Peyer's patch (tissue), 4 donors: ENCODE results near the gene F2. TPM values are rescaled to one million over a fixed set of nuclear protein-coding genes. Genes with fewer than 3 reads are reported as not detected.

ENCODE experiments used
- DNase-seq, 3 donors: peaks; one replicate each; pipeline ENCODE4 v3.0.0-alpha.2; 2017 to 2019
- H3K27ac ChIP-seq, 4 donors: fragments of 200-600 bp; sonication (generic); one replicate each; pipeline ENCODE4 v1.5.1; 2016 to 2019
- H3K27me3 ChIP-seq, 2 donors: fragments of 200-600 bp; sonication (generic); one replicate each; pipeline ENCODE4 v1.5.1; 2019
- H3K36me3 ChIP-seq, 3 donors: fragments of 200-600 bp; sonication (generic); one replicate each; pipeline ENCODE4 v1.5.1; 2016 to 2019
- H3K4me1 ChIP-seq, 4 donors: fragments of 200-600 bp; sonication (generic); one replicate each; pipeline ENCODE4 v1.5.1; 2016 to 2019
- H3K4me3 ChIP-seq, 4 donors: fragments of 200-600 bp; sonication (generic); 1 replicate in 3 of 4; 2 replicates in 1 of 4; pipeline ENCODE4 v1.5.1; 2016 to 2019; ENCODE audit warnings: mild to moderate bottlenecking in 1 of 4
- H3K9me3 ChIP-seq, 4 donors: fragments of 200-600 bp; sonication (generic); one replicate each; pipeline ENCODE4 v1.5.1; 2016 to 2019; ENCODE audit warnings: mild to moderate bottlenecking in 1 of 4
- POLR2A ChIP-seq, 2 donors: fragments of 450-650 bp; IDR thresholded peaks; one replicate each; pipeline ENCODE4 v1.5.1; 2017; ENCODE audit warnings: antibody characterized with exemption in 2 of 2, mild to moderate bottlenecking in 2 of 2, moderate library complexity in 2 of 2
- total RNA-seq, 4 donors: library from RNA; depleted of rRNA; stranded (reverse); fragments of >200 nt; gene quantifications; one replicate each; pipeline ENCODE4 v1.1.0, GENCODE V29; 2016
- TF ChIP-seq, protein P1 (sequence below), 6 experiments: fragments of 450-650 bp in 4 of 6; fragments of 200-600 bp in 2 of 6; sonication (generic) in 1 of 6; IDR thresholded peaks; one replicate each; pipeline ENCODE4 v1.5.1; 2017 to 2019; ENCODE audit warnings: antibody characterized with exemption in 6 of 6, mild to moderate bottlenecking in 3 of 6, moderate library complexity in 1 of 6

Gene F2
- total RNA-seq, 4 donors from 2014 or later, result 0.53 TPM; not detected in 3

DNA sequence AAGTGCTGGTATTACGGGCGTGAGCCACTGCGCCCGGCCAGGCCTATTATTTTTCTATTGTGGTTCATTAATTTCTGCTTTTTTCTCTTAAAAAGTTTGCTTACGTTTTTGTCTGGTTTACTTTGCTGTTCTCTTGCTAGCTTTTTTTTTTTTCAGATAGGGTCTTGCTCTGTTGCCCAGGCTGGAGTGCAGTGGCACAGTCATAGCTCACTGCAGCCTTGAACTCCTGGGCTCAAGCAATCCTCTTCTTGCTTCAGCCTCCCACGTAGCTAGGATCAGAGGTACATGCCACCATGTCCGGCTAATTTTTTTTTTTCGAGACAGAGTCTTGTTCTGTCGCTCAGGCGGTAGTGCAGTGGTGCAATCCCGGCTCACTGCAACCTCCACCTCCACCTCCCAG lies 18.7 kb downstream of the F2 start:
- no peak for TF ChIP-seq POLR2A (IDR thresholded peaks at IDR 0.05)
- TF ChIP-seq, protein P1, sequence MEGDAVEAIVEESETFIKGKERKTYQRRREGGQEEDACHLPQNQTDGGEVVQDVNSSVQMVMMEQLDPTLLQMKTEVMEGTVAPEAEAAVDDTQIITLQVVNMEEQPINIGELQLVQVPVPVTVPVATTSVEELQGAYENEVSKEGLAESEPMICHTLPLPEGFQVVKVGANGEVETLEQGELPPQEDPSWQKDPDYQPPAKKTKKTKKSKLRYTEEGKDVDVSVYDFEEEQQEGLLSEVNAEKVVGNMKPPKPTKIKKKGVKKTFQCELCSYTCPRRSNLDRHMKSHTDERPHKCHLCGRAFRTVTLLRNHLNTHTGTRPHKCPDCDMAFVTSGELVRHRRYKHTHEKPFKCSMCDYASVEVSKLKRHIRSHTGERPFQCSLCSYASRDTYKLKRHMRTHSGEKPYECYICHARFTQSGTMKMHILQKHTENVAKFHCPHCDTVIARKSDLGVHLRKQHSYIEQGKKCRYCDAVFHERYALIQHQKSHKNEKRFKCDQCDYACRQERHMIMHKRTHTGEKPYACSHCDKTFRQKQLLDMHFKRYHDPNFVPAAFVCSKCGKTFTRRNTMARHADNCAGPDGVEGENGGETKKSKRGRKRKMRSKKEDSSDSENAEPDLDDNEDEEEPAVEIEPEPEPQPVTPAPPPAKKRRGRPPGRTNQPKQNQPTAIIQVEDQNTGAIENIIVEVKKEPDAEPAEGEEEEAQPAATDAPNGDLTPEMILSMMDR (IDR thresholded peaks at IDR 0.05), result no peak
- Histone ChIP-seq H3K27me3 (no peaks in the 10 kb centered on the region), H3K9me3 (no peaks in the 10 kb centered on the region), H3K4me3 (no peak overlapping the region), H3K36me3 (peaks cover 0 to 5% (median 0%) of the 10 kb centered on the region in 3 donors), H3K4me1 (no peaks in the 10 kb centered on the region), H3K27ac (no peak overlapping the region)
- DNase-seq, result no peak

DNA sequence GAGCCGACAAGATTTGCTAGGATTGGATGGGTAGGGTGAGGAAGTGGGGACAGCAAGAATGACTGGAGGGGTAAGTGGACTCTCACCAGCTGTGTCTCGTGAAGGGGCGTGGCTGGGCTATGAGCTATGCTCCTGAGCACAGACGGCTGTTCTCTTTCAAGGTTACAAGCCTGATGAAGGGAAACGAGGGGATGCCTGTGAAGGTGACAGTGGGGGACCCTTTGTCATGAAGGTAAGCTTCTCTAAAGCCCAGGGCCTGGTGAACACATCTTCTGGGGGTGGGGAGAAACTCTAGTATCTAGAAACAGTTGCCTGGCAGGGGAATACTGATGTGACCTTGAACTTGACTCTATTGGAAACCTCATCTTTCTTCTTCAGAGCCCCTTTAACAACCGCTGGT lies 19.9 kb downstream of the F2 start:
- H3K4me1 ChIP-seq, result no peaks in the 10 kb centered on the region
- TF ChIP-seq POLR2A (IDR thresholded peaks at IDR 0.05), result no peak
- TF ChIP-seq, protein P1 (IDR thresholded peaks at IDR 0.05), result no peak
- H3K27ac ChIP-seq, result no peak overlapping the region
- no peak overlapping the region for H3K4me3 ChIP-seq
- H3K36me3 ChIP-seq, result peaks cover 0 to 17% (median 0%) of the 10 kb centered on the region in 3 donors
- DNase-seq, result no peak
- no peaks in the 10 kb centered on the region for H3K27me3 ChIP-seq
- H3K9me3 ChIP-seq, result no peaks in the 10 kb centered on the region

DNA sequence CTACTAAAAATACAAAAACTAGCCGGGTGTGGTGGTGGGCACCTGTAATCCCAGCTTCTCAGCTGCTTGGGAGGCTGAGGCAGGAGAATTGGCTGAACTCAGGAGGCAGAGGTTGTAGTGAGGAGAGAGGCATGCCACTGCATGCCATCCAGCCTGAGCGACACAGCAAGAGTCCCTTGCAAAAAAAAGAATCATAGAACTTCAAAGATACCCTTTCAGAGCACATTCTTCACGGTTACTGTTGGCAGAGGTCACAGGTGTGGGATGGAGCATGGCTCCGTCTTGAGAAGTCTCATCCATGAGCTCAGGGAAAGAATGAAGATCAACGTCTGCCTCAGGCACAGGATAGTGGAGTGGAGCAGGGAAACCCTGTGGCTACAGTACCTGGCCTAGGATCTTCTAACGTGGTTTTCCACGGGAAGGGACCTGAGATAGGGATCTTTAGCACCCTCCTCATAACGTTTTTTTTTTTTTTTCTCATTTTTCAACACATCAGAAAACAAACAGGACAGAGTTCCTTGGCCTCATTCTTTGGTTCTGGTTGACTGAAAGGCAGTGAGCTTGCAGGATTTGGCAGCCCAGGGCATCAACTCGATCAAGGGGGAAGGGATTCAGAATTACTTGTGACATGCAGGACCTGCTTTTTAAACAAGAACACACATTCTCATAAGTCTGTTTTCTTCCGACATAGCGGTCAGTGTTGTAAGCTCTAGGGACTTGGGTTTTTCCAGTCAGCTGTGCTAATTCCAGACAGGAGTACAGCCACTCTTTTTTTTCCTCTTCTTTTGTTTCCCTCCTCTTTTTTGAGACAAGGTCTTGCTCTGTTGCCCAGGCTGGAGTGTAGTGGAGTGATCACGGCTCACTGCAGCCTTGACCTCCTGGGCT lies 22.8 kb downstream of the F2 start:
- Histone ChIP-seq H3K4me1 (no peaks in the 10 kb centered on the region), H3K36me3 (peaks cover 0 to 47% (median 0%) of the 10 kb centered on the region in 3 donors)
- TF ChIP-seq, protein P1 (IDR thresholded peaks at IDR 0.05), result no peak
- no peak for TF ChIP-seq POLR2A (IDR thresholded peaks at IDR 0.05)

DNA sequence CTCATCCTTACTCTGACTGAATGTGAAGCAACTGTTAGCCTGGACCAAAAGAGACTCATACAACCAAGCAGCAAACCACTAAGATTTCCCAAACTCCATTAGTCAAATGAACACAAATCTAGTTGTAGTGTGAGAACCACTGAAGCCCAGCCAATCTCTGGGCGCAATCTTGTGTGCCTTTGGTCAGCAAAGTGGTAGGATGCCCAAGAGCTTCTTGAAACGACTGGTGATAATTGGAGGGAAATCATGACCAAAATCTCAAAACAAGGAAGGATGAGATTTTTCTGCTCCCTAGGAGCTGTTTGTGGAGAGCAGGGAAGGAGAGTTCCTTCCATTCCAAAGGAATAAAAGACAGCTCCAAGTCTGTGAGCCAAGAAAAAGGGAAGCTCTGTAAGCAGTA lies 24.0 kb downstream of the F2 start:
- TF ChIP-seq, protein P1 (IDR thresholded peaks at IDR 0.05), result no peak
- TF ChIP-seq POLR2A (IDR thresholded peaks at IDR 0.05), result no peak
- H3K4me3 ChIP-seq, result no peak overlapping the region
- no peaks in the 10 kb centered on the region for H3K27me3 ChIP-seq
- no peak for DNase-seq
- no peak overlapping the region for H3K27ac ChIP-seq
- H3K9me3 ChIP-seq, result no peaks in the 10 kb centered on the region
- H3K36me3 ChIP-seq, result peaks cover 0 to 59% (median 0%) of the 10 kb centered on the region in 3 donors
- no peaks in the 10 kb centered on the region for H3K4me1 ChIP-seq

More for the DNA sequence above, 22.8 kb downstream of the F2 start:
- H3K27me3 ChIP-seq, result no peaks in the 10 kb centered on the region
- no peaks in the 10 kb centered on the region for H3K9me3 ChIP-seq
- H3K4me3 ChIP-seq, result no peak overlapping the region
- DNase-seq, result no peak
- no peak overlapping the region for H3K27ac ChIP-seq

DNA sequence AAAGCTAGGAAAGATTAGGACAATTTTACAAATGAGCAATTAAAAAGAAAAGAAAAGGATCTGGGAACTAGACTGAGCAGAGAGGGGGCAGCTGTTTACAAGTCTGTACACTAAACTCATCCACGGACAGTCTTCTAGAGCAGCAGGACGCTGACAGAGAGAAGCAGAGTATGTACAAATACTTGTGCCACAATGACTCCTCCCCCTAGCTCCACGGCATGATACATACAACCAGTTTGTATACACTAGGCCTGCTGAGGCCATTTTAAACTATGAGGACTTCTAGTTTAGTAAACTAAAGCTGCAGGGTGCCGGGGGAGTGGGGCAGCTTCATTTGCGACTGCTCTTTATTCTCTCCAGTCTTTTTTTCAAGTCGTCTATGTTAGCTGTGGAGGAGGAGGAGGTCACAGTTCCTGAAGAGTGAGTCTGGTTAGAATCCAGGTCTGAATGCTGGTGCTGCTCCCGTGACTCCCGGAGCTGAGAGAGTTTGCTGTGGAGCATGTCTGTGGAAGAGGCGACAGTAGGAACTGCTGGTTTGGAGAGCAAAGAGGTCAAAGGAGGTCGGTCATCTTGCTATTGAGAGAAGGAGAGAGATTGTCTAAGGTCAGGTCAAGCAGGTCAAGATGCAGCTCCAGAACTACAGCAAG lies 24.8 kb downstream of the F2 start:
- no peak overlapping the region for H3K4me3 ChIP-seq
- H3K4me1 ChIP-seq, result no peaks in the 10 kb centered on the region
- no peaks in the 10 kb centered on the region for H3K9me3 ChIP-seq
- no peaks in the 10 kb centered on the region for H3K27me3 ChIP-seq
- H3K27ac ChIP-seq, result peak overlapping the region in 1 of 4 donors; percentile 40
- peaks cover 0 to 67% (median 0%) of the 10 kb centered on the region in 3 donors for H3K36me3 ChIP-seq
- no peak for DNase-seq
- TF ChIP-seq, protein P1 (IDR thresholded peaks at IDR 0.05), result no peak
- TF ChIP-seq POLR2A (IDR thresholded peaks at IDR 0.05), result no peak
